GM19043 (cell line): ENCODE data around the gene ALMS1.
A peak's percentile ranks its signal among the peaks of the same experiment; 100 is the strongest.
"Not testable (repeated sequence)": the region's sequence is repeated elsewhere in the genome, so short reads cannot be mapped to it uniquely, and the experiment has no call there.

Source experiments
- ATAC-seq: cut with Tn5 transposase; IDR thresholded peaks from one replicate; pipeline ENCODE4 v1.9.1; 2021; ENCODE audit warnings: low read depth; ENCODE audit not compliant: unreplicated experiment

The ALMS1 gene

GRCh38 chr2:73611867-73612266 lies 226.2 kb downstream of the ALMS1 start:
- ATAC-seq, result no peak

- ATAC-seq, result peak; percentile 47
These were observed 228.5 kb downstream of the ALMS1 start for GRCh38 chr2:73614105-73614504.

- ATAC-seq, result no peak
These were observed 229.4 kb downstream of the ALMS1 start for GRCh38 chr2:73614997-73615396.

- not testable (repeated sequence) for ATAC-seq
These were observed 234.3 kb downstream of the ALMS1 start for GRCh38 chr2:73619925-73620324.

- ATAC-seq, result not testable (repeated sequence)
These were observed 238.4 kb downstream of the ALMS1 start for GRCh38 chr2:73624036-73624435.

GRCh38 chr2:73624625-73625024 lies 239.0 kb downstream of the ALMS1 start:
- ATAC-seq, result not testable (repeated sequence)

- ATAC-seq, result not testable (repeated sequence)
These were observed 240.6 kb downstream of the ALMS1 start for GRCh38 chr2:73626237-73626636.

- peak; percentile 50 for ATAC-seq
These were observed 242.9 kb downstream of the ALMS1 start for GRCh38 chr2:73628493-73628892.

- ATAC-seq, result not testable (repeated sequence)
These were observed 245.1 kb downstream of the ALMS1 start for GRCh38 chr2:73630662-73631266.

- ATAC-seq, result not testable (repeated sequence)
These were observed 251.3 kb downstream of the ALMS1 start for GRCh38 chr2:73636977-73637376.

- no peak for ATAC-seq
These were observed 252.8 kb downstream of the ALMS1 start for GRCh38 chr2:73638429-73638828.

GRCh38 chr2:73640511-73640911 lies 254.9 kb downstream of the ALMS1 start:
- no peak for ATAC-seq

GRCh38 chr2:73640946-73641766 lies 255.5 kb downstream of the ALMS1 start:
- ATAC-seq, result no peak

- ATAC-seq, result no peak
These were observed 256.1 kb downstream of the ALMS1 start for GRCh38 chr2:73641767-73642062.

- no peak for ATAC-seq
These were observed 256.8 kb downstream of the ALMS1 start, which contains the start of gene NAT8 for GRCh38 chr2:73642338-73643018. TSS of gene NAT8 (minus strand) at chr2:73642422. CDS start at chr2:73641628, 794 bp downstream.

- ATAC-seq, result not testable (repeated sequence)
These were observed 262.1 kb downstream of the ALMS1 start for GRCh38 chr2:73647690-73648089.

- ATAC-seq, result no peak
These were observed 266.1 kb downstream of the ALMS1 start for GRCh38 chr2:73651591-73652230.

GRCh38 chr2:73652348-73652747 lies 266.7 kb downstream of the ALMS1 start:
- ATAC-seq, result no peak

GRCh38 chr2:73654175-73654574 lies 268.5 kb downstream of the ALMS1 start:
- no peak for ATAC-seq
